ENCODE results near the gene CSNK2A1. TPM values are rescaled to one million over a fixed set of nuclear protein-coding genes. Genes with fewer than 3 reads are reported as not detected.
"Not testable (repeated sequence)": the region's sequence is repeated elsewhere in the genome, so short reads cannot be mapped to it uniquely, and the experiment has no call there.

The CSNK2A1 gene
- polyA plus RNA-seq, 4 donors: 24.0 to 107 (median 33.8) TPM

- WGBS, 3 donors: 66 to 72% (median 70%) methylated on average over 8 of the region's 8 CpGs
- H3K27ac ChIP-seq (ENCODE audit: low read depth in 1 of 3, low read length in 2 of 3): no peak overlapping the region
- H3K27me3 ChIP-seq (ENCODE audit: control insufficient read depth in 3 of 3, insufficient read depth in 3 of 3, low read length in 3 of 3): peaks cover 0 to 3% (median 0%) of the 10 kb centered on the region in 3 donors
- H3K36me3 ChIP-seq (ENCODE audit: control insufficient read depth in 3 of 3, insufficient read depth in 2 of 3, low read depth in 1 of 3, low read length in 3 of 3): no peaks in the 10 kb centered on the region
- DNase-seq: peak in 1 of 2 donors; percentile 12
- FAIRE-seq: no peak
- H3K9me3 ChIP-seq (ENCODE audit: control insufficient read depth in 2 of 2, insufficient read depth in 1 of 2, low read depth in 1 of 2, low read length in 1 of 2): no peaks in the 10 kb centered on the region
- no peak overlapping the region for H3K4me3 ChIP-seq (ENCODE audit: low read depth in 1 of 3, low read length in 3 of 3)
- no peaks in the 10 kb centered on the region for H3K4me1 ChIP-seq (ENCODE audit: control insufficient read depth in 3 of 3, insufficient read depth in 2 of 3, low read depth in 1 of 3, low read length in 2 of 3)
Observed at GRCh38 chr20:584161-584970, 40.8 kb upstream of the CSNK2A1 start.

GRCh38 chr20:582204-582603 lies 38.6 kb upstream of the CSNK2A1 start:
- Histone ChIP-seq H3K4me3 (ENCODE audit: low read depth in 1 of 3, low read length in 3 of 3) (no peak overlapping the region), H3K36me3 (ENCODE audit: control insufficient read depth in 3 of 3, insufficient read depth in 2 of 3, low read depth in 1 of 3, low read length in 3 of 3) (no peaks in the 10 kb centered on the region), H3K27ac (ENCODE audit: low read depth in 1 of 3, low read length in 2 of 3) (no peak overlapping the region), H3K27me3 (ENCODE audit: control insufficient read depth in 3 of 3, insufficient read depth in 3 of 3, low read length in 3 of 3) (peaks cover 0 to 3% (median 2%) of the 10 kb centered on the region in 3 donors), H3K9me3 (ENCODE audit: control insufficient read depth in 2 of 2, insufficient read depth in 1 of 2, low read depth in 1 of 2, low read length in 1 of 2) (no peaks in the 10 kb centered on the region), H3K4me1 (ENCODE audit: control insufficient read depth in 3 of 3, insufficient read depth in 2 of 3, low read depth in 1 of 3, low read length in 2 of 3) (no peaks in the 10 kb centered on the region)
- FAIRE-seq (no peak), DNase-seq (no peak)
- WGBS, 3 donors: 61 to 69% (median 68%) methylated on average over 5 of the region's 5 CpGs

GRCh38 chr20:578940-579690 lies 35.5 kb upstream of the CSNK2A1 start:
- not testable (repeated sequence) for H3K36me3 ChIP-seq (ENCODE audit: control insufficient read depth in 3 of 3, insufficient read depth in 2 of 3, low read depth in 1 of 3, low read length in 3 of 3); H3K9me3 ChIP-seq (ENCODE audit: control insufficient read depth in 2 of 2, insufficient read depth in 1 of 2, low read depth in 1 of 2, low read length in 1 of 2); DNase-seq; H3K4me1 ChIP-seq (ENCODE audit: control insufficient read depth in 3 of 3, insufficient read depth in 2 of 3, low read depth in 1 of 3, low read length in 2 of 3); H3K27ac ChIP-seq (ENCODE audit: low read depth in 1 of 3, low read length in 2 of 3); FAIRE-seq; H3K4me3 ChIP-seq (ENCODE audit: low read depth in 1 of 3, low read length in 3 of 3)
- 82 to 86% (median 84%) methylated on average over 7 of the region's 8 CpGs for WGBS, 3 donors
- peaks cover 0 to 17% (median 5%) of the 10 kb centered on the region in 3 donors for H3K27me3 ChIP-seq (ENCODE audit: control insufficient read depth in 3 of 3, insufficient read depth in 3 of 3, low read length in 3 of 3)

- no peaks in the 10 kb centered on the region for H3K4me1 ChIP-seq (ENCODE audit: control insufficient read depth in 3 of 3, insufficient read depth in 2 of 3, low read depth in 1 of 3, low read length in 2 of 3)
- no peaks in the 10 kb centered on the region for H3K36me3 ChIP-seq (ENCODE audit: control insufficient read depth in 3 of 3, insufficient read depth in 2 of 3, low read depth in 1 of 3, low read length in 3 of 3)
- WGBS, 3 donors: 57 to 63% (median 60%) methylated on average over 12 of the region's 12 CpGs
- no peak overlapping the region for H3K27ac ChIP-seq (ENCODE audit: low read depth in 1 of 3, low read length in 2 of 3)
- FAIRE-seq: no peak
- H3K9me3 ChIP-seq (ENCODE audit: control insufficient read depth in 2 of 2, insufficient read depth in 1 of 2, low read depth in 1 of 2, low read length in 1 of 2): no peaks in the 10 kb centered on the region
- H3K4me3 ChIP-seq (ENCODE audit: low read depth in 1 of 3, low read length in 3 of 3): no peak overlapping the region
- DNase-seq: peak in 1 of 2 donors; percentile 18
- H3K27me3 ChIP-seq (ENCODE audit: control insufficient read depth in 3 of 3, insufficient read depth in 3 of 3, low read length in 3 of 3): peaks cover 0 to 35% (median 2%) of the 10 kb centered on the region in 3 donors
Observed at GRCh38 chr20:577167-577791, 33.7 kb upstream of the CSNK2A1 start.

GRCh38 chr20:576156-576555 lies 32.6 kb upstream of the CSNK2A1 start:
- H3K27me3 ChIP-seq (ENCODE audit: control insufficient read depth in 3 of 3, insufficient read depth in 3 of 3, low read length in 3 of 3): peaks cover 0 to 44% (median 2%) of the 10 kb centered on the region in 3 donors
- 53 to 63% (median 62%) methylated on average over 3 of the region's 3 CpGs for WGBS, 3 donors
- H3K4me1 ChIP-seq (ENCODE audit: control insufficient read depth in 3 of 3, insufficient read depth in 2 of 3, low read depth in 1 of 3, low read length in 2 of 3): peaks cover 0 to 5% (median 2%) of the 10 kb centered on the region in 3 donors
- H3K36me3 ChIP-seq (ENCODE audit: control insufficient read depth in 3 of 3, insufficient read depth in 2 of 3, low read depth in 1 of 3, low read length in 3 of 3): no peaks in the 10 kb centered on the region
- DNase-seq (no peak), FAIRE-seq (no peak)
- no peak overlapping the region for H3K4me3 ChIP-seq (ENCODE audit: low read depth in 1 of 3, low read length in 3 of 3)
- no peaks in the 10 kb centered on the region for H3K9me3 ChIP-seq (ENCODE audit: control insufficient read depth in 2 of 2, insufficient read depth in 1 of 2, low read depth in 1 of 2, low read length in 1 of 2)
- H3K27ac ChIP-seq (ENCODE audit: low read depth in 1 of 3, low read length in 2 of 3): no peak overlapping the region

GRCh38 chr20:575230-575629 lies 31.6 kb upstream of the CSNK2A1 start:
- H3K4me3 ChIP-seq (ENCODE audit: low read depth in 1 of 3, low read length in 3 of 3): no peak overlapping the region
- FAIRE-seq (no peak), DNase-seq (no peak)
- H3K9me3 ChIP-seq (ENCODE audit: control insufficient read depth in 2 of 2, insufficient read depth in 1 of 2, low read depth in 1 of 2, low read length in 1 of 2): no peaks in the 10 kb centered on the region
- 82 to 98% (median 94%) methylated on average over 3 of the region's 3 CpGs for WGBS, 3 donors
- H3K4me1 ChIP-seq (ENCODE audit: control insufficient read depth in 3 of 3, insufficient read depth in 2 of 3, low read depth in 1 of 3, low read length in 2 of 3): peaks cover 0 to 5% (median 2%) of the 10 kb centered on the region in 3 donors
- H3K36me3 ChIP-seq (ENCODE audit: control insufficient read depth in 3 of 3, insufficient read depth in 2 of 3, low read depth in 1 of 3, low read length in 3 of 3): no peaks in the 10 kb centered on the region
- H3K27ac ChIP-seq (ENCODE audit: low read depth in 1 of 3, low read length in 2 of 3): no peak overlapping the region
- peaks cover 0 to 44% (median 2%) of the 10 kb centered on the region in 3 donors for H3K27me3 ChIP-seq (ENCODE audit: control insufficient read depth in 3 of 3, insufficient read depth in 3 of 3, low read length in 3 of 3)

GRCh38 chr20:574297-574942 lies 30.8 kb upstream of the CSNK2A1 start:
- Histone ChIP-seq H3K9me3 (ENCODE audit: control insufficient read depth in 2 of 2, insufficient read depth in 1 of 2, low read depth in 1 of 2, low read length in 1 of 2) (no peaks in the 10 kb centered on the region), H3K4me1 (ENCODE audit: control insufficient read depth in 3 of 3, insufficient read depth in 2 of 3, low read depth in 1 of 3, low read length in 2 of 3) (peaks cover 0 to 5% (median 2%) of the 10 kb centered on the region in 3 donors), H3K27me3 (ENCODE audit: control insufficient read depth in 3 of 3, insufficient read depth in 3 of 3, low read length in 3 of 3) (peaks cover 0 to 44% (median 2%) of the 10 kb centered on the region in 3 donors), H3K4me3 (ENCODE audit: low read depth in 1 of 3, low read length in 3 of 3) (no peak overlapping the region), H3K27ac (ENCODE audit: low read depth in 1 of 3, low read length in 2 of 3) (no peak overlapping the region), H3K36me3 (ENCODE audit: control insufficient read depth in 3 of 3, insufficient read depth in 2 of 3, low read depth in 1 of 3, low read length in 3 of 3) (no peaks in the 10 kb centered on the region)
- DNase-seq (no peak), FAIRE-seq (no peak)
- 31 to 51% (median 42%) methylated on average over 15 of the region's 15 CpGs for WGBS, 3 donors
